AG09309 (cell line): ENCODE results near the gene KLF9.

Experiments
- DNase-seq: peaks from one replicate; pipeline ENCODE4 v3.0.0-alpha.2; 2010; ENCODE audit warnings: low read depth
- H3K4me3 ChIP-seq: 2 replicates; pipeline ENCODE4 v1.5.1; 2011; ENCODE audit warnings: mild to moderate bottlenecking, low read depth, low read length, moderate library complexity; ENCODE audit not compliant: control insufficient read depth
- TF ChIP-seq, protein P1 (sequence below): IDR thresholded peaks from 2 replicates; pipeline ENCODE4 v1.5.1; 2011; ENCODE audit warnings: mild to moderate bottlenecking, low read depth, low read length, inconsistent platforms; ENCODE audit not compliant: insufficient read depth, control insufficient read depth; ENCODE audit errors: missing control alignments

Gene KLF9

DNA sequence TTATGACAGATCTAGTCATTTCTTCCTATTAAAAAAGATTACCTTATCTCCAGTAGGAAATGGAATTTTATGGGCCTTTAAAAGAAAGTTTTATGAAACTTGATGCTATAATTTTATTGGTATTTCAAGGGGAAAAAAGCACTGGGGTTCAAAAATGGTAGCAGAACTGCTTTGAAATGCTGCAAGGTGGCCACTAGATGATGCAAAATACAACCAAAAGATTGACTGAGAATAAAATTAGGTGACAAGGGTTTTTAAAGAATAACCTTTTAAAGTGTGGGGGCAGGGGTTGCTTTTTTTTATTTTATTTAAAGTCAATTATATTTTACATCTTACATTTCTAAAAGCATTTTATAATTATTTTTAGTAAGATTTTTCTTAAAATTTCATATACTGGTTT is 61.7 kb downstream of the KLF9 start:
- H3K4me3 ChIP-seq: no peak overlapping the region
- TF ChIP-seq, protein P1, sequence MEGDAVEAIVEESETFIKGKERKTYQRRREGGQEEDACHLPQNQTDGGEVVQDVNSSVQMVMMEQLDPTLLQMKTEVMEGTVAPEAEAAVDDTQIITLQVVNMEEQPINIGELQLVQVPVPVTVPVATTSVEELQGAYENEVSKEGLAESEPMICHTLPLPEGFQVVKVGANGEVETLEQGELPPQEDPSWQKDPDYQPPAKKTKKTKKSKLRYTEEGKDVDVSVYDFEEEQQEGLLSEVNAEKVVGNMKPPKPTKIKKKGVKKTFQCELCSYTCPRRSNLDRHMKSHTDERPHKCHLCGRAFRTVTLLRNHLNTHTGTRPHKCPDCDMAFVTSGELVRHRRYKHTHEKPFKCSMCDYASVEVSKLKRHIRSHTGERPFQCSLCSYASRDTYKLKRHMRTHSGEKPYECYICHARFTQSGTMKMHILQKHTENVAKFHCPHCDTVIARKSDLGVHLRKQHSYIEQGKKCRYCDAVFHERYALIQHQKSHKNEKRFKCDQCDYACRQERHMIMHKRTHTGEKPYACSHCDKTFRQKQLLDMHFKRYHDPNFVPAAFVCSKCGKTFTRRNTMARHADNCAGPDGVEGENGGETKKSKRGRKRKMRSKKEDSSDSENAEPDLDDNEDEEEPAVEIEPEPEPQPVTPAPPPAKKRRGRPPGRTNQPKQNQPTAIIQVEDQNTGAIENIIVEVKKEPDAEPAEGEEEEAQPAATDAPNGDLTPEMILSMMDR: peak; percentile 62
- no peak for DNase-seq

DNA sequence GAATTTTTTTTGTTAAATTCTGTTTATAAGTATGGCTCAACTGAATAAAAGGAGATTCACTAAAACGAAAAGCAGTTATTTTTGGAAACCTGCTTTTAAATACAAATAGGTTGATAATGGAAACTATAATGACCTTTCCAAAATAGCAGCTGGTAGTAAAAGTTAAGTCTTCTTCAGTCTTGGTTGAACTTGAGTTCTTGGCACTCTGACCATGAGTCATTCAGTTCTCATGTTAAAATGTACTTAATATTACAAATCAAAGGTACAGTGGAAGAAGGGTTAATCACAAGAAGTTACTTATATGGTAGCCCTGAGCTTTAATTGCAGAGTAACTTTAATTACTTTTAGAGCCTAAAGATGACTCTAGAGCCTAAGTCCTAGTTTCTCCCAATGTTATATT is 62.1 kb downstream of the KLF9 start:
- peak; percentile 21 for DNase-seq
- H3K4me3 ChIP-seq: no peak overlapping the region
- TF ChIP-seq, protein P1: no peak

DNA sequence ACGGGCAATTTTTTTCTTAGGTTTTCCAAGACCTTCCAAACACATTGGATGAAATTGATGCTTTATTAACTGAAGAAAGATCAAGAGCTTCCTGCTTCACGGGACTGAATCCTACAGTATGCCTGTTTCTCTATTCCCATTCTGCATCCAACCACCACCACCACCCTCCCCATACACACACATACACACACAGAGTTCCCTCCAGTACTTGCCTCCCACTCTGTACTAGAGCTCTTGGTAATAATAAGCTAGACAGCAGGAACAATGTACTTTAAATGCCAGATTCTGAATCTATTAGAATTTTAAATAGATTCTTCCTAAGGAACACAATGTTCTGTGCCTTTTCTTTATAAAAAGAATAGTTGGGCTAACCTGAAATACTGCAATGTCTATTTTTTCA is 67.4 kb downstream of the KLF9 start:
- no peak for DNase-seq

DNA sequence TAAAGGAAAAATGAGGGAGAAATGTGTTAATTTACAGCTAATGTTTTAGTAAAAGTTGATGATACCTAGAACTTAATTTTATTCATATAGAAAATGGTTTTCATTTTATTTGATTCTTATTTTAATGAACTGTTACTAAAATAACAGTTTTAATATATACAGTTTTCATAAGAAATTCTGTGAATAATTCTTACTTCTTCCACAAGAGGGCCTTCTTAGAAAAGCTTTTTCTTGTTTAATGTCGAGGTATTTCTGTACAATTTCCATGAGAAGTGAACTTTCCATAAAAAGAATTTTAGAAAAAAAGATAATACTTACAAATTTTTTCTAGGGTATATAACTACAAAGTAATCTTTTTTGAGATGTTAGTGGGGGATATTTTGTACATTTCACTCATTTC is 73.9 kb downstream of the KLF9 start:
- TF ChIP-seq, protein P1: no peak

More for the DNA sequence above, 67.4 kb downstream of the KLF9 start:
- no peak overlapping the region for H3K4me3 ChIP-seq
- TF ChIP-seq, protein P1: no peak

More for the DNA sequence above, 73.9 kb downstream of the KLF9 start:
- peak; percentile 10 for DNase-seq
- H3K4me3 ChIP-seq: no peak overlapping the region
